HG03457 (cell line): ENCODE measurements around the gene C17orf50.

ENCODE experiments used
- ATAC-seq: cut with Tn5 transposase; IDR thresholded peaks from one replicate; pipeline ENCODE4 v1.9.1; 2021; ENCODE audit warnings: moderate number of reproducible peaks; ENCODE audit not compliant: unreplicated experiment

The C17orf50 gene

DNA sequence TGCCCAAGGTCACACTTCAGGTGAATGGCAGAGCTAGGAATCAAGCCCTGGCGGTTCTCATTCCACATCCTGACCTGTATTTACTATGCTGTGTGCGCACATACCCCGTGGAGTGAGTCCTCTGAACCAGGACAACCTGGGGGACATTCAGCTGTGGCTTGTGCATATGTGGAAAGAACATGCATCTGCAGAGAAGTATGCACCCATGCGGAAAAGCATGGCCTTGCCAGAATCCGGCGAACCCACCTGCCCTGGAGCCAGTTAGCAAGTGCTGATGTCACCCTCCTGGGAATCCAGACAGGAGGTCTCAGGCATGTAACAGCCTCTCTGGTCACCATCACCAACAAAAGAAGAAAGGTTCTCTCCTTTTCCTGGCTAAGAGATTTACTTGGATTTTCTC, 27.3 kb upstream of the C17orf50 start:
- ATAC-seq: no peak

DNA sequence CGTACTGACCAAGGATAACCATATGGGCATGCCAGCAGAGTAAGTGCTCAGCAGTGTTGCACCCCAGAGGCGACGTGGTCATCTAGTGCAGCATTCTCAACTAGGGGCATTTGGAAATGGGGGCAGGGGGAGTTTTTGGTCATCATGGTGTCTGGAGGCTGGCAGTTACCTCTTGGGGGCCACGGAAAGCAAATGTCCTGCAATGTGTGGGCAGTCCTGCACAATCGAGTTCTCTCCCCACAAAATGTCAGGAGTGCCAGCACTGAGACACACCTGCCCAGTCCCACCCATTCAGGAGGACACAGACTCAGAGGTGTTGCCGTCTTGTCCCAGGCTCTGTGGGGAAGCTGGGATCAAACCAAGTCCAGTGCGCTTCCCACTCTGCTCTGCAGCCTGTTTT, 26.3 kb upstream of the C17orf50 start:
- no peak for ATAC-seq

DNA sequence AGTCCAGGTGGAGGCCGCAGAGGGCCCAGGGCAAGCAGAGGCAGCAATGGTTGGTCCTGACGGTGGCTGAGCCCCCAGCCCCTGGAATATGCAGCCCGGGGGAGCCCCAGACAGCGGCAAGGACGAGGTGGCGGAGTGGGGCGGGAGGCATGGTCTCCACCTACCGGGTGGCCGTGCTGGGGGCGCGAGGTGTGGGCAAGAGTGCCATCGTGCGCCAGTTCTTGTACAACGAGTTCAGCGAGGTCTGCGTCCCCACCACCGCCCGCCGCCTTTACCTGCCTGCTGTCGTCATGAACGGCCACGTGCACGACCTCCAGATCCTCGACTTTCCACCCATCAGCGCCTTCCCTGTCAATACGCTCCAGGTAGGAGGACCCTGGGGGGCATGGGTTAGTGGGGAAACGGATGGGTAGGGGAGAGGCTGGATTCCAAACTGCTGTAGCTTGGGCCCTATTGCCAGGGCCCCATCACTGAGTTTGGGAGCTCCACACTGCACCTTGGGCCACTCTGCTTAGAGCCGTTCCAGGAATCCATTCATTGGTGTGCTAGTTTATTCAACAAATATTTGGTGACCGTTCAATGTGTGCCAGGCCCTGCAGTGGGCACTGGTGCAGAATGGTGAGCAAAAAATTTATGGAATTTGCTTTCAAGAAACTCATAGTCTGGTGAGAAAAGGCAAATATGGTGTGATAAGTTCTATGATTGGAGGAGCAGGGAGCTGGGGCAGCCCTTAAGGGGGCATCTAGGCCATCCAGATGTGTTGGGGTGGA, 25.5 kb upstream of the C17orf50 start:
- ATAC-seq: no peak

DNA sequence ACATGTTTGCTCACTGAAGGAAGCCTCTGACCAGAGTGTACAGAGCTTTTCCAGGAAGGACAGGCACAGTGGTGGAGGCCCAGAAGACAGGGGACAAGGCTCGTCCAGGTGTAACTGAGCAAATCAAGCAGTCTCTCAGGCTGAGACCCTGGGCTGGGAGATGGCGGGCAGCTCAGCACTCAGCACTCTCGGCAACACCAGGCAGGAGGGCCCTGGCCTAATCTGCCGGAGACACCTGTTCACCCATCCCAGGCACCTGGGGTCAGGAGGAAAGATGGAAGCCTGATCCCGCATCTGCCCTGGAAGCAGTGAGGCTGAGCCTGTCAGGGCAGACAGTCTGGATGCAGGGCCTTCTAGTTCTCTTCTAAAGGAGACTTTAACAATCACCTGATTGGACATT, 24.5 kb upstream of the C17orf50 start:
- ATAC-seq: no peak

DNA sequence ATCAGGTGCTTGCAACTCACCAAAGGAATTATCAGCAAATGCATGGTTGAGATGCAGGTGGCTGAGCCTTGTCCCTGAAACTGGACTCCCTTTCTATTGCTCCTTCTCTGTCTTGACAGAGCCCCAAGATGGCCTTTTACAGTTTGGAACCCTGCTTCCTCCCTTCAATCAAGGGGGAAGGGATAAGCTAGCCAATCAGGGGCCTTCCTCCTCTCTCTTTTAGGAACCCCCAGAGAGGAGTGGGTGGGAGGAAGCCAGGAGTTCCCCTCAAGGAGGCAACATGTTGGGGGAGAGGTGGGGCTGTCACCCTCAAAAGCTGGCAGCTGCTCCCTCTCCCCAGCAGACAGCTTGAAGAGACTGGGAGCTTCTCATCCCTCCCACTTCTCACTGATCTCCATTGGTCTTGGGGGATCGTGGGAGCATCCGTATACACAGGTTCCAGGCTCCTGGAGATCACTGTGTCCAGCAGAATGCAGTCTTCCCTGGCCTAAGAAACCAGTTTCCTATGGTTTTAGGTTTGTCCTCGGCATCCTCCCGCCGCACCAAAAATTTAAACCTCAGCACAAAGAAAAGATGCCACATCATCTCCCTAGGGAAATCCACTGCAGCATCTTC, 22.1 kb upstream of the C17orf50 start:
- ATAC-seq: no peak

DNA sequence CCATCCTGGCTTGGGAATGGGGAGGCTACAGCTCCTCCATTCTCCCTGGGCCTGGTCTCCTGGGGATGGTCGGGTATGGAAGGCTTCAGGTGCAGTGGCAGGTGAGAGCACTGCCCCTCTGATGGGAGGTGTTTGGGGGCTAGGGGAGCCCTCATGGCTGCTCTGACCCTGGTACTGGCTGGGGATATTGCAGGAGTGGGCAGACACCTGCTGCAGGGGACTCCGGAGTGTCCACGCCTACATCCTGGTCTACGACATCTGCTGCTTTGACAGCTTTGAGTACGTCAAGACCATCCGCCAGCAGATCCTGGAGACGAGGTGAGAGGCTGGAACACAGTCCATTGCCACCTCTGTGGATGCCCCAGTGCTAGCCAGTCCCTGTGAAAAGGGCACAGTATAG, 20.5 kb upstream of the C17orf50 start:
- no peak for ATAC-seq

DNA sequence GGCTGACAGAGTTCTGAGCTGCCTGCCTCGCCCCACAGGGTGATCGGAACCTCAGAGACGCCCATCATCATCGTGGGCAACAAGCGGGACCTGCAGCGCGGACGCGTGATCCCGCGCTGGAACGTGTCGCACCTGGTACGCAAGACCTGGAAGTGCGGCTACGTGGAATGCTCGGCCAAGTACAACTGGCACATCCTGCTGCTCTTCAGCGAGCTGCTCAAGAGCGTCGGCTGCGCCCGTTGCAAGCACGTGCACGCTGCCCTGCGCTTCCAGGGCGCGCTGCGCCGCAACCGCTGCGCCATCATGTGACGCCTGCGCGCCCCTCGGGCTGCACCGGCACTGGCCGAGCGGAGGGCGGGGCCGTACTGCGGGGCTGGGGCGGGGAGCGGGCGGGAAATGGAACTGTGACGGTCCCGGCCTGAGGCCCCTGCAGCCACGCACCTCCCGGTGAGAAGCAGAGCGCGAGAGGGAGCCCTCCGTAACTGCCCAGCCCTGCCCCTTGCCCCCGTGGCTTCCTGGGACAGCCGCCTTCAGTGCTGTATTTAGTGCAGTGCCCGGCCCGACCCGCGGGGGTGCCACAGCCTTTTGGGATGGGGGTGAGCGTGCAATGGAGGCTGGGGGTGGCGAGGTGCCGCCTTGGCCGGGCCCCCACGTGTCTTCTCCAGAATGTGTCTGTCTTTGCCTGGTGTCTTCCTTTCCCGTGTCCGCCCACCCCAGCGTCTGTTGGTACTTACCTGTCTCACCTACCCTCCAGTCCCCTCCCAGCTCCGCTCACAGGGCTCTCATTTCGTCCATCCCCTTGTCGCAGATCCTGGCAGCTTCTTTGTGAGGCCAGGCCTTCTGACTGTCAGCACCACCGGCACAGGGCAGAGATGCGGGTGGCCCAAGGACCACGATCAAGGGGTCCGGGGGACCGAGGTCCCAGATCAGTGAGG, 19.4 kb upstream of the C17orf50 start:
- ATAC-seq: no peak

DNA sequence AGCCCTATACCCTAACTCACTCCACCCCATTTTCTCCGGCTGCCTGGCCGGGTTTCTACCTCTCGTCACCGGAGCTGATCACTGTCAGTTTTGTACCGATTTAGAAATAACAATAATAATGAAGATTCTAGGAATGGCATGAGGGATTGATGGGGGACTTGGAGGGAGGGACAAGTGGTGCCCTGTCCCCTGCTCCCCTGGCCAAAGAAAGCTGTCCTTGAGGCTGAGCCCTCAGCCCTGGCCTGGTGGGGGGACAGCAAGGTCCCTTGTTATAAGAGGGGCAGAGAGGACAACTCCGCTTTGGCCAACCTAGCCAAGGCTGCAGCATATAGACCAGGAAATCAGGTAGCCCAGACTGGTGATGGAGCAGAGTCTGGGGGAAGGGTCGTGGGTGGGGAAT, 18.2 kb upstream of the C17orf50 start:
- no peak for ATAC-seq

DNA sequence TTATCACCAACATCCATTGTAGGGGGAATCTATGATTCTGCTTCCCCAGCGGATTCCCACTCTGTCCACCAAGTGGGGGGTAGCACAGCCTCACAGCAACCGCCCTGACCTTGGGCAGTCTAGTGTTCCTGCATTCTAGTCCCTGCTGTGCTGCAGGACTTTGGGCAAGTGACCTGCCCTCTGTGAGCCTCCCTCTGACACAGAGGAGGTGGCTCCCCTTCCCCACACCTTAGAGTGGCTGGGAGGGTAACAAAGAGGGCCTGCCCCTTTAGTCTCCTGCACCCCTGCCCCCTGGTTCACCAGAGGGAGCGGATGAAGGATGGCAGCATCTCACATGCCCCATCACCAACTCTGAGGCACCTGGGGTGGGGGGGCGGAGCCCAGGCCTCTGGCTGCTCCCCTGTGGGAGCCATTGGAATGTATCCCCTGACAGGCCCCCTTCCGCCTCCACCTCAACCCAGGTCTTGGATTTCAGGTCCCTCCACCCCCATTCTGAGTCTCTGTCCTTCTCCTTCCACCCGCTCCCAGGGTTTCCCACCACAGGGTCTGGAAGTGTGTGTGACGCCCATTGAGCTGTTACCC, 17.7 kb upstream of the C17orf50 start:
- ATAC-seq: no peak

DNA sequence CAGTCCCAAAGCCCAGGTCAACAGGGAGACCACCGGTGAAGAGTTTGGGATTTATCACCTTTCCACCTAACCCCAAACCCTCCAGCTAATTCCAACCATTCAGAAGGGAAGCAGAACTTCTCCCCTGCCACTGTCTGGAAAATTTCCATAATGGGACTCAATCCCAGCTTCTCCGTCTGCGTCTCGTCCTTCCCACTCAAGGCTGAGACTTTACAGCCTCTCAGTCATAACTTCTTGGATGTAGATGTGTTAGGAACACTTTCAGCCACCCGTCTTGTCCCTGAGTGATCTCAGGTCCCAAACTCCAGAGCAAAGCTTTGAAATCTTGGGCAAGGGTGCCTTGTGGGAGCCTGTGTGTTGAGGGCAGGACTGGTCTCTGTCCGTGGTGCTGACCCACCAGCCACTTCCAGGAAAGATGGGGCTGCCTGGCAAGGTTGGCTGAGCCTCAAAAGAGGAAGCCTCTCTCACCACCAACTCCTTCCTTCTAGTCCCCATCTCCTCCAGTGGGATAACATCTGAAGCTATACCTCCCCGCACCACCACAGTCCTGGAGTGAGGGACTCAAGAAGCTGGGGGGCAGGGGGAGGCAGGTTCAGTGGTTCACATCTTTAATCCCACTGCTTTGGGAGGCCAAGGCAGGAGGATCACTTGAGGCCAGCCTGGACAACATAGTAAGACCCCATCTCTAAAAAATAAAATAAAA, 16.9 kb upstream of the C17orf50 start:
- ATAC-seq: no peak

DNA sequence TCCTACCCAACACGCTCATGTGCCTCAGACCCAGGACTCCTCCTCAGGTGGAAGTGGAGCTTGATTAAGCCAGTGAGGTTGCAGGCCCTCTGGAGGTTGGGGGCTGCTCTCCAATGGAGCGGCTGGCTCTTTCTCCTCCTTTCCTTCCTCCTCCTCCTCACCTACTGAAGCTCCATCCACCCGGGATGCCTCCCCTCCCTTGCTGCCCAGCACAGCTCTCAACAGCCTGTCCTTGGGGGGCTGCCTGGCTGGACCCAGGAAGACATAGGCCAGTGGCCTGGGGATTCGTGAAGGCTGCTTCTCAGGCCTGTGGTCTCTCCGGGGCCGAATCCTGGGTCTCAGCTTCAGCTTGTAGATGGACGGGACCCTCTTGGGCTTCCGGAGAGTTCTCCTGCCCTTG, 15.9 kb upstream of the C17orf50 start:
- no peak for ATAC-seq

DNA sequence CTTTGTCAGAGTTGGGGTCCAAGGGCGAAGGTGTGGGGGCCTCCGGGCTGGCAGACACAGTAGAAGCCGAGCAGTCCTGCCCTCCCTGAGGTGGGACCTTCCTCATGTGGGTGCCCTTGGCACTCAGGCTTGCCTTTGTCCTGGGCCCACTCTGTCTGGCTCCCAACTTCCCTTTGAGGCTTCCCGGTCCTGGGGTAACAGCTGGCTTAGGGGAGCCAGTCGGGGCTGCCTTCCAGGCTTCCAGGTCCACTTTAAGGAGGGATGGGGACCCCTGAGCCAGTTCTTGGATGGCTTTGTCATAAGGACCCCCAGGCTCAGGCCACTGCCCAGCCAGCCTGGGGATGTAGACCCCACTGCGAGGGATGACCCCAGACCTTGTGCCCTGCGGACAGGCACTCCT, 15.4 kb upstream of the C17orf50 start:
- no peak for ATAC-seq

DNA sequence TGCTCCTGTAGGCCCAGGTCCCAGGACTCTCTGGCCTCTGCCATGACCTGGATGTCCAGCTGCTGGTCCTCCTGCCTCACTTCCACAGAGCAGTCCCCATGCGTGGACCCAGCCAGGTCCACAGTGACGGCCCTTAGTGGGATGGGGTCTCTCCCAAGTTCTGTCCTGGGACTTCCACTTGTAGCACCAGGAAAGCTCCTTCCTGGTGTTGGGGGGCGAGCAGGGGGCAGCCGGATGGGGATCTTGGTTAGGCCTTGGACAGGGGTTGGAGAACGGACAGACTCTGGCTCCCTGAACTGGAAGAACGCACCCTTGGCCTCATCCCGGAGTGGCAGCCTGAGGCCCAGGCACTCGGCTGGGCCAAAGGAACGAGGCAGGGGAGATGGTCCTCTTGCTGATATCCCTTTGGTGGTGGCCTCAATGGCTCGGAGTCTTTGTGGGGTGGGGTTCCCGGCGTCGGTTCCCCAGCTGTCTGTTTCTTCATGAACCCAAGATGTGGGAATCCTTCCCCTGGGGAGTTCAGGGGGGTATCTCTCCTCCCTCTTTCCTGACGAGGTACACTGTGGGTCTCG, 14.9 kb upstream of the C17orf50 start:
- ATAC-seq: no peak

DNA sequence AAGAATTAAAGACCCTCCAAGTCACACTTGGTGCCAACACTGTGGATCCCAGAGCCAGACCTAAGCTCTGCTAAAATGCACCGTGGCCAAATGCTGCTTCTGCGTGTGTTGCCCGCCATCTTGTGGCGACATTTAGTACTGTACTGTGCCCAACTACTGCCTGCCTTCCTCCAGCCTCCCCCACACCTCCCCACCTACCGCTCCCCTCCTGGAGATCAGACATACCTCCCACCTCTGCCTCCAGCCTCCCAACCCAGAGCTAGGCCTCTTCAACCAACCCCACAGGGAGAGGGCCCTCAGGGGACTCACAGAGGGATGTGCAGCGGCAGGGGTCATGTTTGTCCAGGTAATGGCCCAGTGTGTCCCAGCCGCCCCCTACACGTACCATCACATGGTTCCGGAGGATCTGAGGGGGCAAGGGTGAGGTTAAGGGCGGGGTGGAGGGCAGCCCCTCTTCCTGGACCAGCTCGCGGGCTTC, 13.1 kb upstream of the C17orf50 start:
- no peak for ATAC-seq

DNA sequence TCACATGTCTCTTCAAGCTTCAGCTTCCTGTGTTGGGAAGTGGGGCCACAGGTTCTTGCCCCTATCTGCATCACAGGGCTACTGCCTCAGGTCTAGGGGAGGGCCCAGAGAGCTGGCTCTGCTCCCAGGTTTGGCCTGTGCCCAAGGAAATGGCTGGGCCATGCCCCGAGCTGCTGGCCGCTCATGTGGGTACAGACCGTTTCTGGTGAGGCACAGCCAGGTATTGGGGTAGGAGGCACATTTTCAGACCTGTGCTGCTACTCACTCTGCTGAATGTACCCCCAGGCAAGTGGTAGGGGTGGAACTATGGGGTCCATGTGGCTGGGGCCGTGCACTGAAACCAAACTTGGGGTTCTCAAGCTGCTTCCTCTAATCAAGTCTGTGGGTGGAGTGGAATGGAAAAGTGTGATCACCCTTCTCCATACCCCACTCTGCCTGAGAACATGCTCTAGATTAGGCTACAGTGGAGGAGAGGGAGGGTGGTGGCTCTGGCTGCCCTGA, 12.3 kb upstream of the C17orf50 start:
- ATAC-seq: no peak

DNA sequence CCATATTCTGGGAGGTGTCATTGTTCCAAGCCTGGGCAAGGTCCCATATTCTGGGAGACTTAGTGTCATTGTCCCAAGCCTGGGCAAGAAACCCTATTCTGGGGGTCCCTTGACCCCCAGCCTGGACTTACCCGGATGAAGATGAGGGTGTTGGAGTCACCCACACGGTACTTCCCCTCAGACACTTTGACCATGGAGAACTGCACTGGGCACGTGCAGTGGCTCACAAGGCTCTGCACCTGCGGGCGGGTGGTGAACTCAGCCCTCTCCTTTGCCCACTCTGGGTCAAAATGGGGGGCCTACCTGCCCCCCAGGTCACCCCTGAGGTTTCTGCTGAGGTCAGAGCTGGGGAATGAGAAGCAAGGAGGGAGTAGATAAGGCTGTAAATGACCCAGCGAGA, 11.7 kb upstream of the C17orf50 start:
- no peak for ATAC-seq

DNA sequence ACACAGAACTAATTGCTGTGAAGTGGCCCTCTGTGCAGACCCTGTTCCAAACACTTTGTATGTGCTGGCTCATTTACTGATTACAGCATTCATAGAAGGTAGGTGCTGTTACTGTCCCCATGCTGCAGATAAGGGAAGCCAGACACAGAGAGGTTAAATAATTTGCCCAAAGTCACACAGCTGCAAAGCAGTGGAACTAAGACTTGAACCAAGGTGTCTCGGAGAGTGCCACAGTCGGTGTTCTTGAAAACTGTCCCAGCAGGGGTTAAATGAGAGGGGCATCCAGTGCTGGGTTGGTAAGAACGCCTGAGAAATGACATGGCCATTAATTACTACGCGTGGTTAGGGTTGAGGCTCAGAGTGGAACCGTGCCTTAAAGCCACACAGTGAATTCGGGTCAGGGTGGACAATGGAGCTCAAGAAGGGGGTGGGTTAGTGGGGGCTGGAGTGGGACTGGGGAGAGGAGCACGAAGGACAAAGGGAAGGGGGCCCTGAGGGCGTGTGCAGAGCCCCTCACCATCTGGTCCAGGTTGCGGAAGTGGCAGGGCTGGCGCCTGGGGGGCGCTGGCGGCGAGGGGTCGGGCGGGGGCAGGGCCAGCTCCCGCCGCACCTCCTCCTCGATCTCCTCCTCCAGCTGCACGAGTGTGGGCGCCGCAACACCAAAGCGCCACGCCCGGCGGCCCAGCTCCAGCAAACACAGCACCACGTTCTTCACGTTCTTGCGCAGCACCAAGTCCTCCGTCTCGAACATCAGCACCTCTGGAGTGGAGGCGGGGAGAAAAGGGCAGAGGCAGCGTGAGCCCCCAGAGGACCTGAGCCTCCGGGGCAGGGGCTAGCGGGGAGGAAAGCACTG, 10.9 kb upstream of the C17orf50 start:
- no peak for ATAC-seq

DNA sequence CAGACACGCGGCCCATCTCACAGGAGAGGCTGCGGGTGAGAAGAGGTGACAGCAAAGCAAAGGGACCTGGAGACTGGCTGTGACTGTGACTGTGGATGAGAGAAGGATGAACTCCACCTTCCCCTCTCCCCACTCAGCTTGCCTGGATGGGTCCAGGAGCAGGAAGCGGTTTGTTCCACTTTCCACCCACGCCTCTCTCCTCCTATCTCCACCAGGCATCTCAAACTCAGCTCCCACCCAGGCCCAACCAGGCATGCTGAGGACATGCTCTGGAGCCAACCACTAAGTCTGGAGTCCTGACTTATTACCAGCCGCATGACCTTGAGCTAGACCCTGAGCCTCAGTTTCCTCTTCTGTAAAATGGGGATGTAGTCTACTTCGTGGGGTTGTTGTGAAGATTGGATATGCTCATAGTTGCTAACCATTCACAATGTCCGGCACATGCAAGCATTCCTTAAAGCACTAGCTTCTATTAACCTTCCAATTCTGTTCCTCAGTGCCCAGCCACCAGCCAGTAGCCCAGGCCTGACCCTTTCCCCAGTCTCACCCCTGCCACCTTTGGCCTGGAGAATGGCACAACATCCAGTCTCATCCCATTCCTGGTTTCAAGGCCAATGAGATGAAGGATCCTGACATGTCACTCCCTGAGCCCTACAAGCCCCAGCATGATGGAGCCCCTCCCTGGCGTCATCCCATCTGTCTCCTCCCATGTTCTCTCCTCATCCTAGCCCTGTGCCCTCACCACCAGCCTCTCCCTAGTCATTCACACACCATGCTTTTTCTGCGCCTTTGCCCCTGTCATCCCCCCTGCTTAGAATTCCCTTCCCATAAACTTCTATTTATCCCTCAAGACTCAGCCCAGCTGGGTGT, 9.9 kb upstream of the C17orf50 start:
- no peak for ATAC-seq
